Stimulated activated CD8-positive, alpha-beta memory T cell treated with anti-CD3 and anti-CD28 coated beads, Interleukin-2, amount 100 ng/mL, for 48 hours (primary cell): ENCODE results near the gene IFNAR1.
A peak's percentile ranks its signal among the peaks of the same experiment; 100 is the strongest.
"Not testable (repeated sequence)": the region's sequence is repeated elsewhere in the genome, so short reads cannot be mapped to it uniquely, and the experiment has no call there.

ENCODE experiments used
- DNase-seq, 2 donors: peaks; one replicate each; pipeline ENCODE4 v3.0.0-alpha.2; 2020; ENCODE audit warnings: low read depth in 2 of 2

IFNAR1 gene

DNA sequence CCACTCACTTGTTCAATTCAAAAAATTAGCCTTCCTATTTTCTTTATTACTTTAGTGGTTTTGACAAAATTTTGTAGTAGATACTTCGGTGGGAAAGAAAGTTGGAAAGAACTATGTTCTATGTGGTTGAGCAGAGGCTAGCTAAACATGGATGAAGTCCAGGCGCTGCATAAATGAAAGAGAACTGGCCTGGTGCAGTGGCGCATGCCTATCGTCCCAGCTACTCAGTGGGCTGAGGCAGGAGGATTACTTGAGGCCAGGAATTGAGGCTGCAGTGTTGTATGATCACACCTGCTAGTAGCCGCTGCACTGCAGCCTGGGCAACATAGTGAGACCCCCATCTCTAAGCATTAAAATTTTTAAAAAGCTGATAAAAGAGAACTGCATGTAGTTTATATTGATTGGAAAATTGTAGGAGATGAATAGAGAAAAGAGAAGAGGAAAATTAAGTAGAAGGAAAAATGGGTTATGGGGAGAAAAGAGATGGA, 21.0 kb downstream of the IFNAR1 start:
- DNase-seq, result no peak

- no peak for DNase-seq
Measured at GRCh38 chr21:33348706-33349105, 23.9 kb downstream of the IFNAR1 start.

GRCh38 chr21:33350676-33351075, 25.9 kb downstream of the IFNAR1 start:
- no peak for DNase-seq

DNA sequence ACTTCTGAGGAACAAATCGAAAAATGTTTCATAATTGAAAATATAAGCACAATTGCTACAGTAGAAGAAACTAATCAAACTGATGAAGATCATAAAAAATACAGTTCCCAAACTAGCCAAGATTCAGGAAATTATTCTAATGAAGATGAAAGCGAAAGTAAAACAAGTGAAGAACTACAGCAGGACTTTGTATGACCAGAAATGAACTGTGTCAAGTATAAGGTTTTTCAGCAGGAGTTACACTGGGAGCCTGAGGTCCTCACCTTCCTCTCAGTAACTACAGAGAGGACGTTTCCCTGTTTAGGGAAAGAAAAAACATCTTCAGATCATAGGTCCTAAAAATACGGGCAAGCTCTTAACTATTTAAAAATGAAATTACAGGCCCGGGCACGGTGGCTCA, 30.6 kb downstream of the IFNAR1 start:
- no peak for DNase-seq

- DNase-seq, result no peak
Measured at GRCh38 chr21:33355996-33356395, 31.2 kb downstream of the IFNAR1 start.

- DNase-seq, result no peak
Measured at GRCh38 chr21:33357177-33357576, 32.4 kb downstream of the IFNAR1 start.

DNA sequence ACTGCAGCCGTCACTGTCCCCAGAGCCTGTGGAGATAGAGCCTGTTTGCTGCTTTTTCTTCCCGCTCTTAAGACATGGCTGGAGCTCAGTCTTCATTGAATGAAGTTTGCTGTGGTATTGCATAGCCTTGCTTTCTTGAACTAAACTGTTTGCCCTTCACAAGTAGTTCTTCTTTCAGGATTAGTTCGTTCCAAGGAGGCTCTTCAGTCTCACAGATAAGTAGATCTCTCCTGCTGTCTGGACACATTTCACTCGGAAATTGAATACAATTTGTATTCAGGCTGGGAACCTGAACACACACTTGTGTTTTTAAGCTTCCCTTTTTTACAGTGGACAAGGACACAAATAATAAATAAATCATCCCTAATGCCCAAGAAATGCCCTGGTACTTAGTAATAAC, 34.7 kb downstream of the IFNAR1 start:
- DNase-seq, result no peak

DNA sequence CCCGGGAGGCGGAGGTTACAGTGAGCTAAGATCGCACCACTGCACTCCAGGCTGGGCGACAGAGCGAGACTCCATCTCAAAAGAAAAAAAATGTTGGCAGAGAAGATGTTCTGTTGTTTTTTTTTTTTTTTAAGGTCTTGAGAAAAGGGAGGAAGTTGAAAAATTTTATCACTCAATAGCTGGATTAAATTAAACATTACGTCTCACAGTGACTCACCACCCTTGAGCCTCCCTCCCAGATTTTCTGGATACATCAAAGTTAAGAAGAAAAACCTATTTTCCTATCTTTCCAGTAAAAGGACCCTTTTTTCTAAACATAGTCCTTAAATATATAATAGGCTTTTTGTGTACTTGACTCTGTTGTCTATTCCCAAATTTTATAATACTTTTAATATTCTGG, 35.5 kb downstream of the IFNAR1 start:
- no peak for DNase-seq

- DNase-seq, result peak; percentile 80 to 82
Measured at GRCh38 chr21:33360881-33361602, 36.3 kb downstream of the IFNAR1 start.

- DNase-seq, result no peak
Measured at GRCh38 chr21:33362044-33362555, 37.3 kb downstream of the IFNAR1 start.

- not testable (repeated sequence) for DNase-seq
Measured at GRCh38 chr21:33363911-33364609, 39.3 kb downstream of the IFNAR1 start.

DNA sequence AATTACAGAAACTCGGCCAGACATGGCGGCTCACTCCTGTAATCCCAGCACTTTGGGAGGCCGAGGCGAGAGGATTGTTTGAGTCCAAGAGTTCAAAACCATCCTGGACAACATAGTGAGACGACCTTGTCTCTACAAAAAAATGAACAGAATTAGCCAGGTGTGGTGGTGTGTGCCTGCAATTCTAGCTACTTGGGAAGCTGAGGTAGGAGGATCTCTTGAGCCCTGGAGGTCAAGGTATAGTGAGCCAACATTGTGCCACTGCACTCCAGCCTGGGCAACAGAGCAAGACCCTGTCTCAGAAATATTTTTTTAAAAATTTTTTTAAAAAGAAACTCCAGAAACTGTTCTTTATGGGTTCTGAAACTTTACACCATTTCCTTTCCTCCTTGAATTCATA, 40.1 kb downstream of the IFNAR1 start:
- DNase-seq, result no peak

- no peak for DNase-seq
Measured at GRCh38 chr21:33367309-33367973, 42.7 kb downstream of the IFNAR1 start.

GRCh38 chr21:33368124-33368523, 43.4 kb downstream of the IFNAR1 start:
- no peak for DNase-seq

- DNase-seq, result no peak
Measured at GRCh38 chr21:33368576-33368975, 43.8 kb downstream of the IFNAR1 start.

GRCh38 chr21:33369586-33369985, 44.8 kb downstream of the IFNAR1 start:
- no peak for DNase-seq

GRCh38 chr21:33370305-33370704, 45.5 kb downstream of the IFNAR1 start:
- no peak for DNase-seq

GRCh38 chr21:33371366-33371765, 46.6 kb downstream of the IFNAR1 start:
- DNase-seq, result no peak

- no peak for DNase-seq
Measured at GRCh38 chr21:33372582-33372981, 47.8 kb downstream of the IFNAR1 start.

DNA sequence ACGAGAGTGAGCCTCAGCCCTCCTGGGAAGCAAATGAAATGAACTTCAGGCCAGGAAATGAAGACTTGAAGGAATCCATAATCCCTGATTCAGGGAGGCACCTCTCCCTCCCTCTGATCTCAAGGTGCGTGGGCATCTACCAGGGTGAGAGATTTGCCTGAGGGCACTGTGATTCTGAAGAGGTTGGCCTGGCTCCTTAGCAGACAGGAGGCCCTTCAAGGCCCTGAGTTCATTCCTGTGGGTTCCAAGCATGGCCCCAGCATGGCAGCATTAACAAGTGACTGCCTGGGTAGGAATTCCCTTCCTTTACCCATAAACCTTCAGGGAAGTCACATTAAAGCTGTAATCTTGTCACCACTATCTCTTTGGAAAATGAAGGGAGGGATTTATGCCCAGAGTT, 48.7 kb downstream of the IFNAR1 start:
- no peak for DNase-seq

DNA sequence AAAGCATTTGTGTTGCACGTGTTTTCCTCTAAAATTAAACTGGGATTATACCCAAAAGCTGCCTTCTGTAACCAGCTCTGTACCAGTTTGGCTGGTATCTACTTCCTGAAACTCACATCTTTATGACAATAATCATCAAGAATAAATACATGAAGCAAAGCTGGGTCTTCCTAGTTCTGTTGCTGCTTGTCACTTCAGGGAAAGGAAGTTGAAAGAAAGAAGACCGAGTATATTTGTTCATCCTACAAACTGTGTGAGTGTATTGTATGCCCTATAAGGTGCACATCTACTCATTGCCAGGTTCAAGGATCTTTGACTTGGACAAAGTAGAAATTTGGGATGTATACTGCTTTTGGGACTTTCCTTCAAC, 49.3 kb downstream of the IFNAR1 start:
- DNase-seq, result no peak

- DNase-seq, result no peak
Measured at GRCh38 chr21:33374450-33375096, 49.8 kb downstream of the IFNAR1 start.
